Neural cell (in vitro differentiated cells): ENCODE data around the gene CRTC1.

Experiments
- EP300 ChIP-seq: fragments of 450-650 bp; conservative IDR thresholded peaks from 2 replicates; pipeline ENCODE4 v1.6.1; 2014; ENCODE audit warnings: antibody characterized with exemption, mild to moderate bottlenecking, moderate library complexity; ENCODE audit not compliant: poor library complexity, severe bottlenecking
- RAD21 ChIP-seq: fragments of 450-650 bp; conservative IDR thresholded peaks from 2 replicates; pipeline ENCODE4 v1.6.1; 2014; ENCODE audit warnings: antibody characterized with exemption, mild to moderate bottlenecking, moderate library complexity

GRCh38 chr19:18650468-18651041 lies 32.9 kb upstream of the CRTC1 start:
- no peak for TF ChIP-seq EP300
- TF ChIP-seq RAD21 = no peak
